Endothelial cell of umbilical vein (primary cell): Measurements from ENCODE around the gene ALDH5A1. TPM values are rescaled to one million over a fixed set of nuclear protein-coding genes. Genes with fewer than 3 reads are reported as not detected.

Experiments
- BruUV-seq: library from RNA; stranded (reverse); fragments of 400-500 nt; replicated peaks from 2 replicates; lab custom pipeline; 2021; lab: Mats Ljungman, UMichigan
- CTCF ChIA-PET: fragments of 300-600, 350-600 bp; sonication (Branson Sonifier 250); formaldehyde crosslinking; loops from one replicate; lab custom pipeline; 2021; ENCODE audit warnings: antibody characterized with exemption, inconsistent platforms; lab: Charles Lee
- POLR2A ChIA-PET: fragments of 300-600, 350-600 bp; sonication (Branson Sonifier 250); formaldehyde crosslinking; loops from one replicate; lab custom pipeline; 2021; ENCODE audit warnings: antibody characterized with exemption, inconsistent platforms; lab: Charles Lee
- DNase-seq: peaks from one replicate; pipeline ENCODE4 v3.0.0-alpha.2; 2011; ENCODE audit warnings: low read depth, low spot score
- FAIRE-seq: peaks from 2 replicates; lab custom pipeline; 2011; peaks lifted over from hg19 to GRCh38; lab: Jason Lieb, UNC
- H2AFZ ChIP-seq: 2 replicates; pipeline ENCODE4 v1.6.0; 2012; ENCODE audit warnings: low read depth, low read length, control low read depth, inconsistent platforms
- H3K27ac ChIP-seq: 2 replicates; pipeline ENCODE4 v1.5.1; 2011; ENCODE audit warnings: low read depth, mild to moderate bottlenecking, control low read depth, low read length, moderate library complexity; ENCODE audit not compliant: insufficient read depth
- H3K27me3 ChIP-seq, 2 experiments: 2 replicates each; pipeline versions ENCODE4 v1.6.0 to v1.6.1; 2011; ENCODE audit warnings: low read length in 2 of 2, mixed read lengths in 1 of 2; ENCODE audit not compliant: control insufficient read depth in 2 of 2, insufficient read depth in 2 of 2
- H3K36me3 ChIP-seq, 2 experiments: 2 replicates in 1 of 2; 3 replicates in 1 of 2; pipeline ENCODE4 v1.5.1; 2011; ENCODE audit warnings: low read length in 2 of 2, mild to moderate bottlenecking in 1 of 2, moderate library complexity in 1 of 2; ENCODE audit not compliant: control insufficient read depth in 2 of 2, insufficient read depth in 2 of 2; ENCODE audit errors: extremely low read depth in 1 of 2
- H3K4me1 ChIP-seq: 3 replicates; pipeline ENCODE4 v1.5.1; 2011; ENCODE audit warnings: mild to moderate bottlenecking, low read length; ENCODE audit not compliant: control insufficient read depth, insufficient read depth; ENCODE audit errors: extremely low read depth
- H3K4me2 ChIP-seq: 2 replicates; pipeline ENCODE4 v1.6.1; 2011; ENCODE audit warnings: low read length, control low read depth, mixed read lengths; ENCODE audit not compliant: insufficient read depth
- H3K4me3 ChIP-seq, 3 experiments: fragments of 200-600 bp in 1 of 3; sonication (generic), shearing (Covaris generic) in 1 of 3; replicated peaks in 1 of 3; 2 replicates each; pipeline ENCODE4 v1.5.1; 2011 to 2016; ENCODE audit warnings: control low read depth in 3 of 3, low read length in 3 of 3, mild to moderate bottlenecking in 2 of 3, inconsistent platforms in 1 of 3, low read depth in 1 of 3, moderate library complexity in 1 of 3; ENCODE audit not compliant: insufficient read depth in 1 of 3
- H3K79me2 ChIP-seq: 2 replicates; pipeline ENCODE4 v1.6.0; 2012; ENCODE audit warnings: low read length, inconsistent platforms; ENCODE audit not compliant: control insufficient read depth, insufficient read depth
- H3K9ac ChIP-seq: replicated peaks from 2 replicates; pipeline ENCODE3; 2011; ENCODE audit warnings: low read length, control low read depth; ENCODE audit not compliant: insufficient read depth; ENCODE audit errors: extremely low read depth
- H3K9me1 ChIP-seq: replicated peaks from 3 replicates; pipeline ENCODE4 v1.6.0; 2011; ENCODE audit warnings: mild to moderate bottlenecking, low read length; ENCODE audit not compliant: control insufficient read depth, insufficient read depth; ENCODE audit errors: extremely low read depth
- H3K9me3 ChIP-seq: replicated peaks from 2 replicates; pipeline ENCODE4 v1.5.1; 2012; ENCODE audit warnings: low read length, inconsistent platforms; ENCODE audit not compliant: control insufficient read depth, insufficient read depth
- H4K20me1 ChIP-seq: replicated peaks from 2 replicates; pipeline ENCODE3; 2011; ENCODE audit warnings: mild to moderate bottlenecking, low read length; ENCODE audit not compliant: control insufficient read depth, insufficient read depth; ENCODE audit errors: extremely low read depth
- EZH2 ChIP-seq: IDR thresholded peaks from 2 replicates; pipeline ENCODE4 v1.6.1; 2012; ENCODE audit warnings: borderline replicate concordance, low read depth, mild to moderate bottlenecking, moderate library complexity, low read length, inconsistent platforms; ENCODE audit not compliant: severe bottlenecking
- FOS ChIP-seq: IDR thresholded peaks from 2 replicates; pipeline ENCODE4 v1.6.1; 2011; ENCODE audit warnings: mild to moderate bottlenecking, low read length, moderate library complexity, borderline replicate concordance; ENCODE audit not compliant: insufficient read depth
- GATA2 ChIP-seq: IDR thresholded peaks from 2 replicates; pipeline ENCODE4 v1.7.0; 2011; ENCODE audit warnings: low read depth, mild to moderate bottlenecking, moderate library complexity, mixed read lengths, low read length; ENCODE audit not compliant: insufficient read length, insufficient read depth
- JUN ChIP-seq: IDR thresholded peaks from 2 replicates; pipeline ENCODE4 v1.6.1; 2011; ENCODE audit warnings: borderline replicate concordance, low read depth; ENCODE audit not compliant: insufficient read length, insufficient read depth
- MYC ChIP-seq: IDR thresholded peaks from one replicate; pipeline ENCODE4 v1.6.1; 2011; ENCODE audit warnings: mild to moderate bottlenecking, low read depth, low read length
- POLR2A ChIP-seq: IDR thresholded peaks from 2 replicates; pipeline ENCODE4 v1.6.1; 2012; ENCODE audit warnings: low read depth, mild to moderate bottlenecking, control low read depth, low read length
- POLR2AphosphoS5 ChIP-seq: IDR thresholded peaks from 2 replicates; pipeline ENCODE4 v1.6.1; 2012; ENCODE audit warnings: low read depth, mild to moderate bottlenecking, control low read depth, low read length, moderate library complexity; ENCODE audit not compliant: insufficient read depth
- dilution Hi-C: fragments of 300-500 bp; cut with MboI; formaldehyde crosslinking; loops from one replicate; pipeline ENCODE4 v1.15.0; 2019; ENCODE audit warnings: low sequenced_read_pairs; ENCODE audit not compliant: extremely low pct_ligation_motif_present
- intact Hi-C: fragments of 100-400 bp; cut with micrococcal nuclease; formaldehyde crosslinking; loops from one replicate; pipeline ENCODE4 v1.10.0; 2022
- polyA plus RNA-seq, 4 experiments: library from polyadenylated mRNA; depleted of rRNA in 3 of 4; stranded (reverse) in 3 of 4; unstranded in 1 of 4; fragments of >200 nt; gene quantifications; 2 replicates each; pipeline versions ENCODE4 v1.2.1 to v1.2.3, GENCODE V29; 2011 to 2012; ENCODE audit warnings: missing spikeins in 1 of 4
- total RNA-seq: library from RNA; stranded (reverse); gene quantifications from 2 replicates; pipeline ENCODE4 v1.2.3, GENCODE V29; 2021
- TF ChIP-seq, protein P1 (sequence below): IDR thresholded peaks from 2 replicates; pipeline ENCODE4 v1.6.1; 2011; ENCODE audit not compliant: insufficient read depth, insufficient read length
- TF ChIP-seq, protein P2 (sequence below), 2 donors: IDR thresholded peaks; 1 replicate in 1 of 2; 2 replicates in 1 of 2; pipeline ENCODE4 v1.5.1; 2011; ENCODE audit warnings: low read length in 2 of 2, mild to moderate bottlenecking in 2 of 2, moderate library complexity in 2 of 2, control low read depth in 1 of 2, inconsistent platforms in 1 of 2, low read depth in 1 of 2; ENCODE audit not compliant: insufficient read depth in 1 of 2; ENCODE audit errors: extremely low read depth in 1 of 2

Gene ALDH5A1
- total and polyA plus RNA-seq, 2 donors (not counting 3 experiments of a cell fraction or from before 2014, with no cell fraction given), result 0.51 to 1.1 TPM

DNA sequence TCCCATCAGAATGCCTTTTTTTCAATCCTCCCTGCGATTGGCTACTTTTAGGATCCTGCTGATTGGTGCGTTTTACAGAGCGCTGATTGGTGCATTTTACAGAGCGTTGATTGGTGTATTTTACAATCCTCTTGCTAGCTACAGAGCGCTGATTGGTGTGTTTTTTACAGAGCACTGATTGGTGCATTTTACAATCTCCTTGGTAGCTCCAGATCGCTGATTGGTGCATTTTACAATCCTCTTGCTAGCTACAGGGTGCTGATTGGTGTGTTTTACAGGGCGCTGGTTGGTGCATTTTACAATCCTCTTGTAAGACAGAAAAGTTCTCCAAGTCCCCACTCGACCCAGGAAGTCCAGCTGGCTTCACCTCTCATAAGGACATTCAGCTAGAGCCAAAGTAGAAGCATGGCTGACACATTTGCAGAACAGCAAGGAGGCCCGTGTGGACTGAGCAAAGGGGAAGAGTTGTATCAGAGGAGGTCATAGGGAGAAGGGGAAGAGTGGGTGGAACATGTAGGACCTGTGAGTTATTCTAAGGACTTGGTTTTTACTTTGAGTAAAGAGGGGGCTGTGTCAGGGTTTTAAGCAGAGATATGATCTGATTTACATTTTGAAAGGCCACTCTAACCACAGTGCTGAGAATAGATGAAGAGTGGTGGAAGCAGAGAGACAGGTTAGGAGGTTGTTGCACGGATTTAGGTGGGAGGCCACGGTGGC, 2.6 kb downstream of the ALDH5A1 start:
- dilution Hi-C loops (no loop called here), intact Hi-C loops (no loop called here)
- ChIA-PET CTCF (interaction anchor here (1.2 kb wide), 1 partner anchor 24 kb away, joined by 3 read pairs; no protein-coding TSS in a partner anchor), POLR2A (no interaction called here)
- Histone ChIP-seq H3K36me3 (no peaks in the 10 kb centered on the region), H2AFZ (no peak overlapping the region), H4K20me1 (no peaks in the 10 kb centered on the region), H3K79me2 (no peaks in the 10 kb centered on the region), H3K9me1 (no peaks in the 10 kb centered on the region), H3K9me3 (no peaks in the 10 kb centered on the region), H3K9ac (no peak overlapping the region), H3K27ac (no peak overlapping the region), H3K4me2 (no peak overlapping the region), H3K27me3 (peaks cover 3 to 9% of the 10 kb centered on the region in 2 experiments), H3K4me1 (peaks cover 4% of the 10 kb centered on the region), H3K4me3 (no peak overlapping the region)
- FAIRE-seq, result no peak
- TF ChIP-seq FOS (no peak), POLR2A (no peak), JUN (no peak), EZH2 (no peak), POLR2AphosphoS5 (no peak), MYC (no peak), GATA2 (no peak)
- TF ChIP-seq, protein P1, sequence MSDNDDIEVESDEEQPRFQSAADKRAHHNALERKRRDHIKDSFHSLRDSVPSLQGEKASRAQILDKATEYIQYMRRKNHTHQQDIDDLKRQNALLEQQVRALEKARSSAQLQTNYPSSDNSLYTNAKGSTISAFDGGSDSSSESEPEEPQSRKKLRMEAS, result no peak
- TF ChIP-seq, protein P2, sequence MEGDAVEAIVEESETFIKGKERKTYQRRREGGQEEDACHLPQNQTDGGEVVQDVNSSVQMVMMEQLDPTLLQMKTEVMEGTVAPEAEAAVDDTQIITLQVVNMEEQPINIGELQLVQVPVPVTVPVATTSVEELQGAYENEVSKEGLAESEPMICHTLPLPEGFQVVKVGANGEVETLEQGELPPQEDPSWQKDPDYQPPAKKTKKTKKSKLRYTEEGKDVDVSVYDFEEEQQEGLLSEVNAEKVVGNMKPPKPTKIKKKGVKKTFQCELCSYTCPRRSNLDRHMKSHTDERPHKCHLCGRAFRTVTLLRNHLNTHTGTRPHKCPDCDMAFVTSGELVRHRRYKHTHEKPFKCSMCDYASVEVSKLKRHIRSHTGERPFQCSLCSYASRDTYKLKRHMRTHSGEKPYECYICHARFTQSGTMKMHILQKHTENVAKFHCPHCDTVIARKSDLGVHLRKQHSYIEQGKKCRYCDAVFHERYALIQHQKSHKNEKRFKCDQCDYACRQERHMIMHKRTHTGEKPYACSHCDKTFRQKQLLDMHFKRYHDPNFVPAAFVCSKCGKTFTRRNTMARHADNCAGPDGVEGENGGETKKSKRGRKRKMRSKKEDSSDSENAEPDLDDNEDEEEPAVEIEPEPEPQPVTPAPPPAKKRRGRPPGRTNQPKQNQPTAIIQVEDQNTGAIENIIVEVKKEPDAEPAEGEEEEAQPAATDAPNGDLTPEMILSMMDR (IDR thresholded peaks at IDR 0.05; ENCODE audit: extremely low read depth in 1 of 2, insufficient read depth in 1 of 2, low read depth in 1 of 2, low read length in 2 of 2), result no peak
- no TSS peak for BruUV-seq
- DNase-seq, result no peak
